ENCODE measurements around the gene GMPR. TPM values are rescaled to one million over a fixed set of nuclear protein-coding genes. Genes with fewer than 3 reads are reported as not detected.

The GMPR gene
- polyA plus RNA-seq, 3 donors: 11.4 to 12.4 (median 11.4) TPM

GRCh38 chr6:16314296-16314695 is 75.9 kb downstream of the GMPR start:
- DNase-seq (ENCODE audit: extremely low read depth in 1 of 11, low read depth in 9 of 11, low spot score in 4 of 11): no peak

GRCh38 chr6:16316741-16317251 is 78.4 kb downstream of the GMPR start:
- DNase-seq (ENCODE audit: extremely low read depth in 1 of 11, low read depth in 9 of 11, low spot score in 4 of 11): no peak

GRCh38 chr6:16318538-16318937 is 80.2 kb downstream of the GMPR start:
- DNase-seq (ENCODE audit: extremely low read depth in 1 of 11, low read depth in 9 of 11, low spot score in 4 of 11): no peak

- DNase-seq (ENCODE audit: extremely low read depth in 1 of 11, low read depth in 9 of 11, low spot score in 4 of 11): no peak
Observed at GRCh38 chr6:16318953-16319720, 80.8 kb downstream of the GMPR start.

- DNase-seq (ENCODE audit: extremely low read depth in 1 of 11, low read depth in 9 of 11, low spot score in 4 of 11): no peak
Observed at GRCh38 chr6:16319813-16320532, 81.6 kb downstream of the GMPR start.

- no peak for DNase-seq (ENCODE audit: extremely low read depth in 1 of 11, low read depth in 9 of 11, low spot score in 4 of 11)
Observed at GRCh38 chr6:16320533-16321340, 82.3 kb downstream of the GMPR start.

- DNase-seq (ENCODE audit: extremely low read depth in 1 of 11, low read depth in 9 of 11, low spot score in 4 of 11): no peak
Observed at GRCh38 chr6:16321341-16321710, 82.9 kb downstream of the GMPR start.

- no peak for DNase-seq (ENCODE audit: extremely low read depth in 1 of 11, low read depth in 9 of 11, low spot score in 4 of 11)
Observed at GRCh38 chr6:16321826-16322225, 83.4 kb downstream of the GMPR start.

- DNase-seq (ENCODE audit: extremely low read depth in 1 of 11, low read depth in 9 of 11, low spot score in 4 of 11): peak in 9 of 11 donors; percentile 54 to 86 (median 68)
Observed at GRCh38 chr6:16322666-16323312, 84.4 kb downstream of the GMPR start.

- no peak for DNase-seq (ENCODE audit: extremely low read depth in 1 of 11, low read depth in 9 of 11, low spot score in 4 of 11)
Observed at GRCh38 chr6:16324184-16324583, 85.8 kb downstream of the GMPR start.

- no peak for DNase-seq (ENCODE audit: extremely low read depth in 1 of 11, low read depth in 9 of 11, low spot score in 4 of 11)
Observed at GRCh38 chr6:16324606-16325225, 86.3 kb downstream of the GMPR start.

GRCh38 chr6:16326531-16326930 is 88.1 kb downstream of the GMPR start:
- no peak for DNase-seq (ENCODE audit: extremely low read depth in 1 of 11, low read depth in 9 of 11, low spot score in 4 of 11)

- no peak for DNase-seq (ENCODE audit: extremely low read depth in 1 of 11, low read depth in 9 of 11, low spot score in 4 of 11)
Observed at GRCh38 chr6:16326971-16327776, 88.8 kb downstream of the GMPR start.

- no peak for DNase-seq (ENCODE audit: extremely low read depth in 1 of 11, low read depth in 9 of 11, low spot score in 4 of 11)
Observed at GRCh38 chr6:16327777-16328325, 89.5 kb downstream of the GMPR start.

- DNase-seq (ENCODE audit: extremely low read depth in 1 of 11, low read depth in 9 of 11, low spot score in 4 of 11): no peak
Observed at GRCh38 chr6:16329233-16329632, 90.8 kb downstream of the GMPR start.

GRCh38 chr6:16331384-16332174 is 93.2 kb downstream of the GMPR start:
- peak in 5 of 11 donors; percentile 46 to 66 (median 55) for DNase-seq (ENCODE audit: extremely low read depth in 1 of 11, low read depth in 9 of 11, low spot score in 4 of 11)

- DNase-seq (ENCODE audit: extremely low read depth in 1 of 11, low read depth in 9 of 11, low spot score in 4 of 11): peak in 8 of 11 donors; percentile 67 to 84 (median 76)
Observed at GRCh38 chr6:16332175-16332542, 93.8 kb downstream of the GMPR start.
